Tibial nerve (tissue), 4 donors: ENCODE data around the gene EYA4. TPM values are rescaled to one million over a fixed set of nuclear protein-coding genes. Genes with fewer than 3 reads are reported as not detected.

ENCODE experiments used
- DNase-seq, 2 donors: peaks; one replicate each; pipeline ENCODE4 v3.0.0-alpha.2; 2019; ENCODE audit warnings: low spot score in 2 of 2
- H3K27ac ChIP-seq, 4 donors: fragments of 200-600 bp; sonication (generic) in 3 of 4; one replicate each; pipeline ENCODE4 v1.5.1; 2017 to 2019; ENCODE audit warnings: mild to moderate bottlenecking in 1 of 4
- H3K27me3 ChIP-seq, 2 donors: fragments of 200-600 bp; sonication (generic) in 1 of 2; one replicate each; pipeline versions ENCODE4 v1.5.1 to v1.6.0; 2017 to 2019
- H3K36me3 ChIP-seq, 3 donors: fragments of 200-600 bp; sonication (generic); one replicate each; pipeline ENCODE4 v1.5.1; 2018 to 2019
- H3K4me1 ChIP-seq, 4 donors: fragments of 200-600 bp; sonication (generic) in 3 of 4; one replicate each; pipeline ENCODE4 v1.5.1; 2017 to 2019
- H3K4me3 ChIP-seq, 4 donors: fragments of 200-600 bp; sonication (generic) in 3 of 4; one replicate each; pipeline ENCODE4 v1.5.1; 2017 to 2019; ENCODE audit warnings: mild to moderate bottlenecking in 1 of 4, moderate library complexity in 1 of 4
- H3K9me3 ChIP-seq, 4 donors: fragments of 200-600 bp; sonication (generic) in 3 of 4; one replicate each; pipeline ENCODE4 v1.5.1; 2017 to 2019
- EP300 ChIP-seq, 2 donors: sonication (generic); formaldehyde crosslinking; IDR thresholded peaks; one replicate each; pipeline ENCODE4 v1.6.1; 2017; ENCODE audit warnings: antibody characterized with exemption in 2 of 2, mild to moderate bottlenecking in 1 of 2
- POLR2A ChIP-seq, 2 donors: fragments of 450-650 bp; IDR thresholded peaks; one replicate each; pipeline ENCODE4 v1.6.1; 2017; ENCODE audit warnings: antibody characterized with exemption in 2 of 2, mild to moderate bottlenecking in 2 of 2, moderate library complexity in 2 of 2
- WGBS, 2 donors: methylation state at CpG; one replicate each; pipeline ENCODE4 v1.1.5; 2018; 5-methylcytosine and 5-hydroxymethylcytosine counted together
- total RNA-seq, 4 donors: library from RNA; depleted of rRNA; stranded (reverse); fragments of >200 nt; gene quantifications; one replicate each; pipeline ENCODE4 v1.1.0, GENCODE V29; 2016
- TF ChIP-seq, protein P1 (sequence below), 5 experiments: fragments of 200-600 bp in 3 of 5; fragments of 450-650 bp in 2 of 5; sonication (generic) in 3 of 5; IDR thresholded peaks; one replicate each; pipeline ENCODE4 v1.5.1; 2016 to 2019; ENCODE audit warnings: antibody characterized with exemption in 5 of 5, mild to moderate bottlenecking in 3 of 5, moderate library complexity in 2 of 5

The EYA4 gene
- total RNA-seq, 4 donors from 2014 or later: 1.1 to 6.0 (median 1.8) TPM

DNA sequence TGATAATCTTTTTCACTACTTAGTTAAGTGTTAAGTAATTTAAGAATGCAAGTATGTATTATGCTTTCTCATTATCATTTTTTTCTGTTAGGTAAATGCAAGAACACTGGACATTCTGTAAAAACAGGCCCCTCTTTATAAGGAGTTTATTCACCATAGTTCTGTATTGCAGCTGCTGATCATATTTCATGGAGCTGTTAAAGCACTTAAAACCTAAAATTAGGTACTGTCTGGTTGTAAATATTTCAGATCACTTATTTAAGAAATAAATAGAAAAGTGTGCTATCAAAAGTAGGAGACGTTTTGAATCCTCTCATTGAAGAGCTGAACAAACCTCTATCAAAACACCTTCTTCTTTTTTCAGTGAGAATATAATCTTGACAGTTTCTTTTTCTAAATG lies 3.9 kb downstream of the EYA4 start:
- no peaks in the 10 kb centered on the region for H3K9me3 ChIP-seq
- H3K27ac ChIP-seq: no peak overlapping the region
- 54 to 58% methylated on average over 1 of the region's 1 CpG for WGBS, 2 donors
- H3K4me1 ChIP-seq: peaks cover 0 to 28% (median 4%) of the 10 kb centered on the region in 4 donors
- H3K27me3 ChIP-seq: peaks cover 0 to 56% of the 10 kb centered on the region in 2 donors
- no peak for DNase-seq
- TF ChIP-seq EP300 (IDR thresholded peaks at IDR 0.05): no peak
- TF ChIP-seq, protein P1, sequence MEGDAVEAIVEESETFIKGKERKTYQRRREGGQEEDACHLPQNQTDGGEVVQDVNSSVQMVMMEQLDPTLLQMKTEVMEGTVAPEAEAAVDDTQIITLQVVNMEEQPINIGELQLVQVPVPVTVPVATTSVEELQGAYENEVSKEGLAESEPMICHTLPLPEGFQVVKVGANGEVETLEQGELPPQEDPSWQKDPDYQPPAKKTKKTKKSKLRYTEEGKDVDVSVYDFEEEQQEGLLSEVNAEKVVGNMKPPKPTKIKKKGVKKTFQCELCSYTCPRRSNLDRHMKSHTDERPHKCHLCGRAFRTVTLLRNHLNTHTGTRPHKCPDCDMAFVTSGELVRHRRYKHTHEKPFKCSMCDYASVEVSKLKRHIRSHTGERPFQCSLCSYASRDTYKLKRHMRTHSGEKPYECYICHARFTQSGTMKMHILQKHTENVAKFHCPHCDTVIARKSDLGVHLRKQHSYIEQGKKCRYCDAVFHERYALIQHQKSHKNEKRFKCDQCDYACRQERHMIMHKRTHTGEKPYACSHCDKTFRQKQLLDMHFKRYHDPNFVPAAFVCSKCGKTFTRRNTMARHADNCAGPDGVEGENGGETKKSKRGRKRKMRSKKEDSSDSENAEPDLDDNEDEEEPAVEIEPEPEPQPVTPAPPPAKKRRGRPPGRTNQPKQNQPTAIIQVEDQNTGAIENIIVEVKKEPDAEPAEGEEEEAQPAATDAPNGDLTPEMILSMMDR (IDR thresholded peaks at IDR 0.05): no peak
- no peak for TF ChIP-seq POLR2A (IDR thresholded peaks at IDR 0.05)
- H3K4me3 ChIP-seq: no peak overlapping the region
- no peaks in the 10 kb centered on the region for H3K36me3 ChIP-seq

DNA sequence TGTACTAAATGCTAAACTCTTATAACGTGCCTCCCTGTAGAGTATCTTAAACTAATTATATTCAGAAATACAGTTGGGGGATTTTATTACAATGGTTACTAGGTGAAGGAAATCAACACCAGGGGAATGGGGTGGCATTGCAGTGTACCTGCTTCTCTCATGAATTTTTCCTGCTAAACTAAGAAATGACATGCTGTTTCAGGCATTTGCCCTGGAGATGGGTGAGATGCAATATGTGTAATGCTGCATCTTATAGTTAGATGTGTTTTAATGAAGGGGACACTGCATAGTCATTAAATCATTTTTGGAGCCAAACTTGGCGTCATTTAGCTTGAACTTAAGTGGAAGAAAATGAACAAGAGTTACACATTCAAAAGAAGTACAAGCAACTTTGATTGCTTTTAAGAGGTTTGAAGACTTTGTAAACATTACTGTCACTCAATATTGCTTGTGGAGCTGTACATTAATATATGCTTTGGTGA lies 4.3 kb downstream of the EYA4 start:
- DNase-seq: no peak
- 73 to 75% methylated on average over 2 of the region's 2 CpGs for WGBS, 2 donors
- peaks cover 0 to 56% of the 10 kb centered on the region in 2 donors for H3K27me3 ChIP-seq

DNA sequence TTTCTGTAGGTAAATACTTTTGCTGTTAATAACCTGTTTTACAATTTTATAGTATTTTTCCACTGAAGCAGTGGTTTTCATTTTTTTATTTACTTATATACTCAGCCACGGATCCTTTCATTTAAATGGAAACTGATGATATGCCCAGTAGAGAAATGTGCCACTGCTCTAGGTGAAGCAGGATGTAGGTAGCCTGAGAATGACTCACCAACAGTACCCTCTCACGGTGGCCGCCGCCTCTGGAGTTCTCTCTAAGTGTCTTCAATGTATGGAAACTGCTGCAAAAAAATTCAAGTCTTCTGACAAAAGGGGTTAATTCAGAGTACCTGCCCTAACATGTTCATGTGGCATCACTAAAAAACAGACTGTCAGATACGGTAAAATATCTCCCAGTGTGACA lies 6.4 kb downstream of the EYA4 start:
- no peaks in the 10 kb centered on the region for H3K9me3 ChIP-seq
- peaks cover 0 to 7% (median 0%) of the 10 kb centered on the region in 4 donors for H3K4me1 ChIP-seq
- no peaks in the 10 kb centered on the region for H3K36me3 ChIP-seq
- no peak overlapping the region for H3K27ac ChIP-seq
- H3K4me3 ChIP-seq: no peak overlapping the region
- no peak for DNase-seq
- WGBS, 2 donors: 84 to 89% methylated on average over 5 of the region's 5 CpGs
- H3K27me3 ChIP-seq: peaks cover 0 to 42% of the 10 kb centered on the region in 2 donors
- TF ChIP-seq EP300 (IDR thresholded peaks at IDR 0.05): no peak
- TF ChIP-seq, protein P1 (IDR thresholded peaks at IDR 0.05): no peak
- TF ChIP-seq POLR2A (IDR thresholded peaks at IDR 0.05): no peak

More for the DNA sequence above, 4.3 kb downstream of the EYA4 start:
- H3K9me3 ChIP-seq: no peaks in the 10 kb centered on the region
- H3K27ac ChIP-seq: no peak overlapping the region
- H3K4me3 ChIP-seq: no peak overlapping the region
- H3K36me3 ChIP-seq: no peaks in the 10 kb centered on the region
- H3K4me1 ChIP-seq: peaks cover 0 to 26% (median 4%) of the 10 kb centered on the region in 4 donors
- TF ChIP-seq, protein P1 (IDR thresholded peaks at IDR 0.05): no peak
- TF ChIP-seq POLR2A (IDR thresholded peaks at IDR 0.05) (no peak), EP300 (IDR thresholded peaks at IDR 0.05) (no peak)

DNA sequence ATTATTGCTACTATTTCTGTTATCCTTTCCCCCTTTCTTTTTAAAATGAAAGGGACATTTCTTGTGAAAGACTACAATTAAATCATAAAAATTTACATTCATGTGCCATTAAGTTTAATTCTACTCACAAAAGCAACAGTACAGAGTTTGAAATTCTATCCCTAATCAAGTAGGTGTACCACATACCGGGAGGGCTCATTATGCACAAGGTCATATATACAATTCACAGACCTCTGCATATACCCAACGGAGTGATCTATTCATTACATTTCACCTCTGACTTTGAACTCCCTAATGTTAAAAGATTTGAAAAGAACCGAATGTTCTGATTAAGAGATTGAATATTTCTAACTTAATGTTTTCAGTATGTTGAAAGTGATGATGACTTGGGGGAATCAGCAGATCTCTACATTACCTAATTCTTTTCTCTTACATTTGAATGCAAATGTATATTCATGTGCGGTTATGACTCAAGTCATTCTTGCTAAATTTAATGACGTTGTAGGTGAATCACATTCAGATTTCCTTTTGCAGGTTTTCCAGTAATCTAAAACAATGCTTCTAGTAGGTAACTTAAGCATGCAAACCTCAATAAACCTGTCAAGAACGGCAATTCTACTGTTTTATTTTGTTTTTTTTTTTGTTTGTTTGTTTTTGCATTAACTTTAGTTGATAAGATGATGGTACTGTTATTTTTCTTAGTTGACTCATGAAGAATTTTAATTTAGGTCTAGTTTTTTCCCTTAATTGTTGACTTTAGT lies 7.3 kb downstream of the EYA4 start:
- H3K27me3 ChIP-seq: peaks cover 0 to 34% of the 10 kb centered on the region in 2 donors
- 63 to 67% methylated on average over 6 of the region's 6 CpGs for WGBS, 2 donors

DNA sequence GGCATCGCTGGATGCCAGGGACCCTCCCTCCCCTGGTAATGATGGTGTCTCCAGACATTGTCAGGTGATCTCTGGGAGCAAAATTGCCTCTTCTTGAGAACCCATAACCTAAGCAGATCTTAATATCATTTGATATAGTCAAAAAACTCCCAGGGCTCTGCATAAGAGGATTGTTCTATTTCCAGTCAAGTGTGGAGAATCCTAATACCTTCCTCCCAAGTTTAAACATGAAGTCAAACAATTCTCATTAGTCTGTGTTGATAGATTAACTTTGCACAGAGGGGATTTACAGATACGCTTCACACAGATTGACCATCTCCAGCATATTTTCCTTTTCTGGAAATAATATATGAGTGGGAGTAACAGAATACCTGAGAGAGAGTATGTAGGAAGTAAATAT lies 10.5 kb downstream of the EYA4 start:
- H3K4me1 ChIP-seq: peaks cover 0 to 4% (median 2%) of the 10 kb centered on the region in 4 donors
- H3K27me3 ChIP-seq: peaks cover 0 to 2% of the 10 kb centered on the region in 2 donors
- H3K9me3 ChIP-seq: no peaks in the 10 kb centered on the region
- 95 to 96% methylated on average over 2 of the region's 2 CpGs for WGBS, 2 donors
- H3K4me3 ChIP-seq: no peak overlapping the region
- no peak for DNase-seq
- TF ChIP-seq POLR2A (IDR thresholded peaks at IDR 0.05): no peak
- no peak for TF ChIP-seq EP300 (IDR thresholded peaks at IDR 0.05)
- TF ChIP-seq, protein P1 (IDR thresholded peaks at IDR 0.05): no peak
- H3K36me3 ChIP-seq: no peaks in the 10 kb centered on the region
- H3K27ac ChIP-seq: no peak overlapping the region

More for the DNA sequence above, 7.3 kb downstream of the EYA4 start:
- no peak for DNase-seq
- Histone ChIP-seq H3K4me3 (no peak overlapping the region), H3K36me3 (no peaks in the 10 kb centered on the region), H3K4me1 (no peaks in the 10 kb centered on the region), H3K9me3 (no peaks in the 10 kb centered on the region), H3K27ac (no peak overlapping the region)
- TF ChIP-seq POLR2A (IDR thresholded peaks at IDR 0.05) (no peak), EP300 (IDR thresholded peaks at IDR 0.05) (no peak)
- TF ChIP-seq, protein P1 (IDR thresholded peaks at IDR 0.05): no peak
